Activated CD4-positive, alpha-beta T cell treated with anti-CD3 and anti-CD28 coated beads for 36 hours (primary cell): ENCODE measurements around the gene SLC35G2. TPM values are rescaled to one million over a fixed set of nuclear protein-coding genes. Genes with fewer than 3 reads are reported as not detected.
A peak's percentile ranks its signal among the peaks of the same experiment; 100 is the strongest.
"Not testable (repeated sequence)": the region's sequence is repeated elsewhere in the genome, so short reads cannot be mapped to it uniquely, and the experiment has no call there.

Experiments used
- ATAC-seq: fragments of 200-7000 bp; cut with Tn5 transposase; one replicate; pipeline ENCODE4 v1.10.0; 2021; ENCODE audit warnings: mild to moderate bottlenecking, moderate library complexity
- CTCF ChIA-PET: fragments of 350-600 bp; sonication (Branson Sonifier 250); formaldehyde crosslinking; loops from one replicate; lab custom pipeline; 2021; ENCODE audit warnings: antibody characterized with exemption; lab: Charles Lee
- POLR2A ChIA-PET: fragments of 350-600 bp; sonication (Branson Sonifier 250); formaldehyde crosslinking; loops from one replicate; lab custom pipeline; 2021; ENCODE audit warnings: antibody characterized with exemption, inconsistent platforms; lab: Charles Lee
- DNase-seq: peaks from one replicate; pipeline ENCODE4 v3.0.0-alpha.2; 2020
- H3K27ac Mint-ChIP-seq: one replicate; pipeline ENCODE4 v1.8.0; 2021; ENCODE audit warnings: mixed read lengths
- H3K27me3 Mint-ChIP-seq: one replicate; pipeline ENCODE4 v1.8.0; 2021; ENCODE audit warnings: mixed read lengths
- H3K36me3 Mint-ChIP-seq: one replicate; pipeline ENCODE4 v1.8.0; 2021; ENCODE audit warnings: low read depth, mixed read lengths
- H3K4me1 Mint-ChIP-seq: one replicate; pipeline ENCODE4 v1.8.0; 2021; ENCODE audit warnings: mixed read lengths
- H3K4me3 Mint-ChIP-seq: one replicate; pipeline ENCODE4 v1.8.0; 2021; ENCODE audit warnings: mild to moderate bottlenecking, moderate library complexity, mixed read lengths
- H3K9me3 Mint-ChIP-seq: one replicate; pipeline ENCODE4 v1.8.0; 2021; ENCODE audit warnings: low read depth, mixed read lengths
- intact Hi-C, 2 experiments: fragments of 100-400 bp; cut with DNase I in 1 of 2; cut with micrococcal nuclease in 1 of 2; formaldehyde crosslinking; loops; one replicate each; pipeline versions ENCODE4 v1.14.2 to v1.15.1; 2022 to 2024; cut with DNase I, micrococcal nuclease
- total RNA-seq, 2 experiments: library from RNA; stranded (reverse); gene quantifications; one replicate each; pipeline ENCODE4 v1.2.3, GENCODE V29; 2021

Gene SLC35G2
- total RNA-seq, 2 experiments from 2014 or later, result 1.7 to 2.0 TPM

GRCh38 chr3:136858381-136858780 lies 39.5 kb downstream of the SLC35G2 start:
- intact Hi-C loops, result no loop called here
- Mint-ChIP-seq H3K27ac (no peak overlapping the region), H3K36me3 (peaks cover 37% of the 10 kb centered on the region), H3K27me3 (no peaks in the 10 kb centered on the region), H3K4me3 (no peak overlapping the region), H3K9me3 (no peaks in the 10 kb centered on the region), H3K4me1 (peaks cover 27% of the 10 kb centered on the region)
- POLR2A ChIA-PET, result no interaction called here
- CTCF ChIA-PET, result interaction anchor here (0.8 to 1.6 kb wide), 3 partner anchors 19 to 156 kb away, joined by 3 to 4 read pairs (median 4); no protein-coding TSS in a partner anchor
- ATAC-seq (no peak), DNase-seq (no peak)

- intact Hi-C loops, result loop anchor here (5.0 to 10.0 kb wide), 7 partner anchors 42 to 1972 kb away; partner anchors contain the start of genes ARMC8 (in 1 of the 2), PCCB (in 1 of the 2), PIK3CB (in 1 of the 2) and PPP2R3A (in 1 of the 2)
- CTCF ChIA-PET, result interaction anchor here (0.6 to 2.8 kb wide), 7 partner anchors 43 to 153 kb away, joined by 3 to 21 read pairs (median 3); partner anchors contain the start of genes SLC35G2 and STAG1
- POLR2A ChIA-PET, result interaction anchor here (0.6 to 4.5 kb wide), 3 partner anchors 29 to 130 kb away, joined by 3 to 46 read pairs (median 3); partner anchors contain the start of gene STAG1
These were observed 41.6 kb downstream of the SLC35G2 start for GRCh38 chr3:136860541-136860940.

GRCh38 chr3:136861890-136862616 lies 43.1 kb downstream of the SLC35G2 start, which contains the start of gene NCK1:
Gene NCK1 (plus strand): TSS chr3:136862208. CDS start chr3:136928002, 65,794 bp downstream.
- peak within 1 kb of the TSS; percentile 96 for H3K4me3 Mint-ChIP-seq
- no peaks in the 10 kb centered on the region for H3K27me3 Mint-ChIP-seq
- H3K27ac Mint-ChIP-seq, result peak within 1 kb of the TSS; percentile 98
- H3K9me3 Mint-ChIP-seq, result no peaks in the 10 kb centered on the region
- peak; percentile 99 for ATAC-seq
- POLR2A ChIA-PET, result interaction anchor here (0.5 to 4.5 kb wide), 7 partner anchors 10 to 1732 kb away, joined by 3 to 46 read pairs (median 4); partner anchors contain the start of genes CEP70 and STAG1
- H3K36me3 Mint-ChIP-seq, result peaks cover 32% of the 10 kb centered on the region
- peak; percentile 99 for DNase-seq
- intact Hi-C loops, result loop anchor here (1.0 to 10.0 kb wide), 12 partner anchors 40 to 1970 kb away; partner anchors contain the start of genes SLC35G2 (in 2 of the 2), STAG1 (in 2 of the 2), ARMC8 (in 1 of the 2) and MSL2 (in 1 of the 2)
- CTCF ChIA-PET, result interaction anchor here (0.6 to 2.8 kb wide), 7 partner anchors 14 to 588 kb away, joined by 3 to 21 read pairs (median 4); partner anchors contain the start of gene STAG1
- H3K4me1 Mint-ChIP-seq, result peaks cover 41% of the 10 kb centered on the region

More at GRCh38 chr3:136860541-136860940, 41.6 kb downstream of the SLC35G2 start:
- ATAC-seq (no peak), DNase-seq (no peak)
- H3K9me3 Mint-ChIP-seq, result no peaks in the 10 kb centered on the region
- H3K27me3 Mint-ChIP-seq, result no peaks in the 10 kb centered on the region
- H3K4me3 Mint-ChIP-seq, result peak overlapping the region; percentile 96
- peak overlapping the region; percentile 98 for H3K27ac Mint-ChIP-seq
- peaks cover 33% of the 10 kb centered on the region for H3K36me3 Mint-ChIP-seq
- H3K4me1 Mint-ChIP-seq, result peaks cover 30% of the 10 kb centered on the region

- CTCF ChIA-PET, result interaction anchor here (1.0 to 1.7 kb wide), 5 partner anchors 11 to 151 kb away, joined by 4 to 9 read pairs (median 4); no protein-coding TSS in a partner anchor
- Mint-ChIP-seq H3K4me3 (peak overlapping the region; percentile 96), H3K36me3 (peaks cover 35% of the 10 kb centered on the region), H3K27me3 (no peaks in the 10 kb centered on the region), H3K27ac (peak overlapping the region; percentile 98), H3K9me3 (no peaks in the 10 kb centered on the region), H3K4me1 (peaks cover 44% of the 10 kb centered on the region)
- intact Hi-C loops, result loop anchor here (1.0 to 10.0 kb wide), 12 partner anchors 40 to 1970 kb away; partner anchors contain the start of genes SLC35G2 (in 2 of the 2), STAG1 (in 2 of the 2), ARMC8 (in 1 of the 2) and MSL2 (in 1 of the 2)
- peak; percentile 8 for ATAC-seq
- DNase-seq, result peak; percentile 63
- POLR2A ChIA-PET, result interaction anchor here (0.7 to 4.5 kb wide), 5 partner anchors 23 to 1731 kb away, joined by 3 to 46 read pairs (median 5); partner anchors contain the start of genes CEP70 and STAG1
These were observed 43.8 kb downstream of the SLC35G2 start for GRCh38 chr3:136862617-136863322.

- Mint-ChIP-seq H3K27me3 (no peaks in the 10 kb centered on the region), H3K36me3 (peaks cover 61% of the 10 kb centered on the region), H3K9me3 (peaks cover 17% of the 10 kb centered on the region), H3K4me1 (peaks cover 56% of the 10 kb centered on the region), H3K27ac (no peak overlapping the region), H3K4me3 (no peak overlapping the region)
- ATAC-seq (no peak), DNase-seq (no peak)
- intact Hi-C loops, result loop anchor here in 1 of 2 experiments (10.0 kb wide), 1 partner anchor 614 kb away; the partner anchor contains the start of gene PCCB
- POLR2A ChIA-PET, result no interaction called here
- CTCF ChIA-PET, result interaction anchor here (1.0 kb wide), 1 partner anchor 795 kb away, joined by 3 read pairs; no protein-coding TSS in a partner anchor
These were observed 50.4 kb downstream of the SLC35G2 start for GRCh38 chr3:136869282-136869681.

GRCh38 chr3:136872258-136872657 lies 53.3 kb downstream of the SLC35G2 start:
- CTCF ChIA-PET, intact Hi-C loops, ATAC-seq, H3K27ac Mint-ChIP-seq, H3K27me3 Mint-ChIP-seq, POLR2A ChIA-PET, DNase-seq, H3K4me3 Mint-ChIP-seq: not testable (repeated sequence)
- peaks cover 55% of the 10 kb centered on the region for H3K36me3 Mint-ChIP-seq
- H3K4me1 Mint-ChIP-seq, result peaks cover 50% of the 10 kb centered on the region
- peaks cover 17% of the 10 kb centered on the region for H3K9me3 Mint-ChIP-seq

GRCh38 chr3:136879510-136879909 lies 60.6 kb downstream of the SLC35G2 start:
- H3K36me3 Mint-ChIP-seq, result peaks cover 20% of the 10 kb centered on the region
- CTCF ChIA-PET, H3K4me3 Mint-ChIP-seq: not testable (repeated sequence)

GRCh38 chr3:136882571-136882970 lies 63.6 kb downstream of the SLC35G2 start:
- H3K9me3 Mint-ChIP-seq, result peaks cover 8% of the 10 kb centered on the region
- no peak overlapping the region for H3K27ac Mint-ChIP-seq
- ChIA-PET CTCF (no interaction called here), POLR2A (no interaction called here)
- ATAC-seq (peak; percentile 77), DNase-seq (no peak)
- no peaks in the 10 kb centered on the region for H3K27me3 Mint-ChIP-seq
- intact Hi-C loops, result no loop called here
- H3K4me1 Mint-ChIP-seq, result peaks cover 64% of the 10 kb centered on the region
- peaks cover 18% of the 10 kb centered on the region for H3K36me3 Mint-ChIP-seq
- no peak overlapping the region for H3K4me3 Mint-ChIP-seq

More at GRCh38 chr3:136879510-136879909, 60.6 kb downstream of the SLC35G2 start:
- peaks cover 46% of the 10 kb centered on the region for H3K4me1 Mint-ChIP-seq
- POLR2A ChIA-PET, intact Hi-C loops, ATAC-seq, H3K9me3 Mint-ChIP-seq, H3K27ac Mint-ChIP-seq, H3K27me3 Mint-ChIP-seq, DNase-seq: not testable (repeated sequence)

- no peak overlapping the region for H3K4me3 Mint-ChIP-seq
- ChIA-PET CTCF (interaction anchor here (0.6 to 1.5 kb wide), 4 partner anchors 11 to 794 kb away, joined by 3 to 4 read pairs (median 3); no protein-coding TSS in a partner anchor), POLR2A (no interaction called here)
- H3K4me1 Mint-ChIP-seq, result peaks cover 71% of the 10 kb centered on the region
- H3K27me3 Mint-ChIP-seq, result no peaks in the 10 kb centered on the region
- H3K36me3 Mint-ChIP-seq, result peaks cover 18% of the 10 kb centered on the region
- H3K9me3 Mint-ChIP-seq, result peaks cover 6% of the 10 kb centered on the region
- no peak for DNase-seq
- intact Hi-C loops, result no loop called here
- no peak for ATAC-seq
- H3K27ac Mint-ChIP-seq, result peak overlapping the region; percentile 39
These were observed 65.2 kb downstream of the SLC35G2 start for GRCh38 chr3:136883967-136884720.
